OCI-LY1 (cell line): ENCODE data around the gene SPATA2L.
"Not testable (repeated sequence)": the region's sequence is repeated elsewhere in the genome, so short reads cannot be mapped to it uniquely, and the experiment has no call there.

ENCODE experiments used
- H2AFZ ChIP-seq: fragments of 200-600 bp; sonication (generic), shearing (Covaris generic); 2 replicates; pipeline ENCODE4 v1.6.0; 2014; ENCODE audit warnings: antibody characterized with exemption, mild to moderate bottlenecking, low read length
- H3F3A ChIP-seq: fragments of 200-600 bp; sonication (generic), shearing (Covaris generic); 2 replicates; pipeline ENCODE4 v1.6.0; 2014; ENCODE audit warnings: mild to moderate bottlenecking, antibody characterized with exemption, low read length, moderate library complexity; ENCODE audit not compliant: insufficient read depth
- H3K27ac ChIP-seq: fragments of 200-600 bp; sonication (generic); 2 replicates; pipeline ENCODE4 v1.5.1; 2014; ENCODE audit warnings: low read length, mixed run types, mild to moderate bottlenecking, low read depth; ENCODE audit not compliant: poor library complexity, severe bottlenecking
- H3K27me3 ChIP-seq: fragments of 200-600 bp; sonication (generic); 2 replicates; pipeline ENCODE4 v1.6.0; 2014; ENCODE audit warnings: antibody characterized with exemption, mild to moderate bottlenecking, low read length, moderate library complexity; ENCODE audit not compliant: insufficient read depth
- H3K36me3 ChIP-seq: fragments of 200-600 bp; sonication (generic); 2 replicates; pipeline ENCODE4 v1.6.1; 2014; ENCODE audit warnings: mild to moderate bottlenecking, antibody characterized with exemption, low read length, moderate library complexity, mixed read lengths; ENCODE audit not compliant: insufficient read depth
- H3K4me1 ChIP-seq: fragments of 200-600 bp; sonication (generic); 2 replicates; pipeline ENCODE4 v1.5.1; 2014; ENCODE audit warnings: mild to moderate bottlenecking, low read length, moderate library complexity; ENCODE audit not compliant: insufficient read depth, severe bottlenecking
- H3K4me2 ChIP-seq: fragments of 200-600 bp; sonication (generic), shearing (Covaris generic); 2 replicates; pipeline ENCODE4 v1.6.1; 2014; ENCODE audit warnings: low read length
- H3K4me3 ChIP-seq: fragments of 200-600 bp; sonication (generic); 2 replicates; pipeline ENCODE4 v1.5.1; 2014; ENCODE audit warnings: low read length, low read depth, mild to moderate bottlenecking, mixed read lengths; ENCODE audit not compliant: poor library complexity, severe bottlenecking
- H3K79me2 ChIP-seq: fragments of 200-600 bp; shearing (Covaris generic); 2 replicates; pipeline ENCODE4 v1.6.1; 2016; ENCODE audit warnings: mixed run types, low read length, mixed read lengths; ENCODE audit not compliant: insufficient read depth
- H3K9ac ChIP-seq: fragments of 200-600 bp; sonication (generic), shearing (Covaris generic); 2 replicates; pipeline ENCODE4 v1.6.1; 2014; ENCODE audit warnings: mild to moderate bottlenecking, low read length, mixed read lengths
- H3K9me2 ChIP-seq: fragments of 200-600 bp; sonication (generic), shearing (Covaris generic); 2 replicates; pipeline ENCODE4 v1.6.1; 2014; ENCODE audit warnings: low read depth, mild to moderate bottlenecking, low read length, mixed read lengths
- H3K9me3 ChIP-seq: fragments of 200-600 bp; shearing (Covaris generic); 2 replicates; pipeline ENCODE4 v1.6.1; 2014; ENCODE audit warnings: low read length, mixed read lengths
- H4K20me1 ChIP-seq: fragments of 200-600 bp; sonication (generic), shearing (Covaris generic); 2 replicates; pipeline ENCODE4 v1.6.0; 2016; ENCODE audit warnings: mild to moderate bottlenecking, low read length; ENCODE audit not compliant: insufficient read depth
- CTCF ChIP-seq: fragments of 200-600 bp; sonication (generic), shearing (Covaris generic); IDR thresholded peaks from 2 replicates; pipeline ENCODE4 v1.5.1; 2017; ENCODE audit warnings: mild to moderate bottlenecking, antibody characterized with exemption, low read length, moderate library complexity, mixed read lengths
- EZH2 ChIP-seq: fragments of 200-600 bp; sonication (generic), shearing (Covaris generic); IDR thresholded peaks from 2 replicates; pipeline ENCODE4 v1.8.0; 2017; ENCODE audit warnings: borderline replicate concordance, mixed run types, mild to moderate bottlenecking, antibody characterized with exemption, low read length, moderate library complexity, mixed read lengths

Gene SPATA2L

GRCh38 chr16:89695875-89696669 lies 5.4 kb downstream of the SPATA2L start:
- no peaks in the 10 kb centered on the region for H3K9me2 ChIP-seq
- H3K9ac ChIP-seq, result no peak overlapping the region
- H3F3A ChIP-seq, result no peaks in the 10 kb centered on the region
- no peaks in the 10 kb centered on the region for H3K9me3 ChIP-seq
- no peak overlapping the region for H3K27ac ChIP-seq
- no peaks in the 10 kb centered on the region for H4K20me1 ChIP-seq
- TF ChIP-seq EZH2 (no peak), CTCF (no peak)
- H2AFZ ChIP-seq, result no peak overlapping the region
- no peaks in the 10 kb centered on the region for H3K79me2 ChIP-seq
- H3K36me3 ChIP-seq, result peaks cover 53% of the 10 kb centered on the region
- H3K27me3 ChIP-seq, result no peaks in the 10 kb centered on the region
- no peak overlapping the region for H3K4me2 ChIP-seq
- peaks cover 14% of the 10 kb centered on the region for H3K4me1 ChIP-seq
- H3K4me3 ChIP-seq, result no peak overlapping the region

- TF ChIP-seq EZH2 (no peak), CTCF (no peak)
- Histone ChIP-seq H3K27me3 (no peaks in the 10 kb centered on the region), H3K4me2 (no peak overlapping the region), H3K27ac (no peak overlapping the region), H3K4me1 (peaks cover 6% of the 10 kb centered on the region), H3K9ac (no peak overlapping the region), H2AFZ (no peak overlapping the region), H3K9me2 (no peaks in the 10 kb centered on the region), H3K36me3 (peaks cover 59% of the 10 kb centered on the region), H3F3A (no peaks in the 10 kb centered on the region), H3K79me2 (no peaks in the 10 kb centered on the region), H4K20me1 (no peaks in the 10 kb centered on the region), H3K9me3 (no peaks in the 10 kb centered on the region), H3K4me3 (no peak overlapping the region)
These were observed 6.2 kb downstream of the SPATA2L start for GRCh38 chr16:89695086-89695874.

GRCh38 chr16:89694784-89695085 lies 6.8 kb downstream of the SPATA2L start:
- H3K4me1 ChIP-seq, H3K27me3 ChIP-seq, H3K79me2 ChIP-seq, H3K9ac ChIP-seq, H4K20me1 ChIP-seq, H3F3A ChIP-seq, H3K4me3 ChIP-seq, H3K9me2 ChIP-seq, H3K9me3 ChIP-seq, H3K4me2 ChIP-seq, H3K27ac ChIP-seq, H2AFZ ChIP-seq: not testable (repeated sequence)
- peaks cover 64% of the 10 kb centered on the region for H3K36me3 ChIP-seq
